ENCODE measurements around the gene RAPH1.

Gene RAPH1

DNA sequence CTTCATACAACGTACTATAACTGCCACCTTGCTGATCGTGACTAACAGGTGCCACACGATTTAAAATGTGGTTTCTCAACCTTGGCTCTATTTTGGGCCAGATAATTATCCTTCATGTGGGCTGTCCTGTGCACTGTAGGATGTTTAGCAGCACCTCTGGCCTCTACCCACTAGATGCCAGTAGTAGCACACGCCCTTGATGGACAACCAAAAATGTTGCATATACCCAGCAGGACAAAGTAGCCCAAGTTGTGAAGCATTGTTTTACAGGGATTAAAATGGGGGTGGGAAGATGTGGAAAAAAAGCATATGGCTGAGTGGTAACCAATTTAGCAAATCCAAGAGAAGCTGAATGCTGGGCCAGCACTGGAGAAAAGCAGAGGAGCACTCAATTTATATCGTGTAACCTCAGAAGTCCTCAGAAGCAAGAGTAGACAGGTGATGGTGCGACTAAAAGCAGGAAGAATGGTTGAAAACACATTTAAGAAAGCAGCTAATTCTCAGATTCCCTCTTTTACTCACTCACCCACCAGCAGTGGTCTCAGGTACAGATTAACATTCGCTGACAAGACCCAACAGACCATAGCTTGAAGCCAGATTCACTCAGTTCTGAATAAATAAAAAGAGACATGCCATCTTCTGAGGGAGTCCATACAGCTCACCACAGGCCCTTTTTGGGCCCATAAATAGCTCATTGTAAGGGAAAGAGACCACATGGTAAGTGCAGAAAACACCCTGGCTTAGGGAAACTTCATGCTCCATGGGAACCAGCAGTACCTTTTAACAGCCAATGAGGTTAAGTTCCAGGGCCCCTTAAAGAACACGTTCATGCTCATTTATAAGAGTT is 50.6 kb downstream of the RAPH1 start:
- peak in 1 of 2 experiments; percentile 27 for DNase-seq

GRCh38 chr2:203480623-203481022 is 54.5 kb downstream of the RAPH1 start:
- no peak for DNase-seq

GRCh38 chr2:203476881-203477280 is 58.2 kb downstream of the RAPH1 start:
- DNase-seq, result no peak

GRCh38 chr2:203471323-203471722 is 63.8 kb downstream of the RAPH1 start:
- no peak for DNase-seq

- no peak for DNase-seq
Observed at GRCh38 chr2:203470371-203470770, 64.7 kb downstream of the RAPH1 start.

- no peak for DNase-seq
Observed at GRCh38 chr2:203469546-203469945, 65.6 kb downstream of the RAPH1 start.

- DNase-seq, result no peak
Observed at GRCh38 chr2:203463266-203463678, 71.8 kb downstream of the RAPH1 start.

- DNase-seq, result no peak
Observed at GRCh38 chr2:203462308-203462707, 72.8 kb downstream of the RAPH1 start.

- DNase-seq, result no peak
Observed at GRCh38 chr2:203461746-203462145, 73.4 kb downstream of the RAPH1 start.

DNA sequence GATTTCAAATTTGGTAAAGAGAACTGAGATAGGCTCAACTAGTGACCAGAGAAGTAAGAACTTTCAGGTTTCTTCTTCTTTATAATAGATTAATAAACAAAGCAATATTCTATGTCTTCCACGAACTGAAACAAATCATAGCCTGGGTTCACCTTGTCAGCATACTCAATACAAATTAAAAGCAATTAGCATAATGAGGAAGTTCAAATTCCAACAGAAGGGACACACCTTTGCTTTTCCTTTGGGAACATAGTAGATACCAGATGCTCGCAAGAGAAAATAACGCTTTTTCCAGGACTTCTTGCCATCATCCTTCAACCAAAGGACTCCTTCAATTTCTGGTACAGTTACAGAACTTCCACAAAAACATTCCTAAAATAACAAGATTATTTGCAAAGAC is 79.9 kb downstream of the RAPH1 start:
- DNase-seq, result no peak

DNA sequence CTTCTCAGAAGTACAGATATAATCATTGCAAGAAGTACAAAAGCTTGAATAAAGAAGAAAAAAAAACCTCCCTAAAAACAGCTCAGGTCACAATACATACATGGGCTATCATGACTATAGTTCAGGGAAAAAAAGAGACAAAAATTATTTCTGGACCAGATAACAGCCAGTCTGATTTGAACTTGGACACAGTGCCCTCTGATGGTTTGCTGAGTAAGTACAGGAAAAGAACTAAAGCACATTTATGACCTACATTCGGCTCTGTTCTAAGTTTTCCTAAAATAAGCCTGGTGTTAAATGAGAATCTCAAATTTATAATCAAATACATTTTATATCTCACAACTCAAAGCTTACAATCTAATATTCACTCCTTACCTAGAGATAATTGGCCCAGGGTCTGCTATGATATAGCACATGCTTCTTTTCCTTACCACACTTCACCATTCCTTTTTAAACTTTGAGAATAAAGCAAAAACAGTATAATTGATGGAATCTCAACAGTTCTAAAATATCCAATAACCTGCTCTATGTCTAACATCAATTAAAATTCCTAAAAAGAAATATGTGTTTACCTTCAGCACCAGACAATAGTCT is 81.1 kb downstream of the RAPH1 start:
- DNase-seq, result peak; percentile 94 to 97

DNA sequence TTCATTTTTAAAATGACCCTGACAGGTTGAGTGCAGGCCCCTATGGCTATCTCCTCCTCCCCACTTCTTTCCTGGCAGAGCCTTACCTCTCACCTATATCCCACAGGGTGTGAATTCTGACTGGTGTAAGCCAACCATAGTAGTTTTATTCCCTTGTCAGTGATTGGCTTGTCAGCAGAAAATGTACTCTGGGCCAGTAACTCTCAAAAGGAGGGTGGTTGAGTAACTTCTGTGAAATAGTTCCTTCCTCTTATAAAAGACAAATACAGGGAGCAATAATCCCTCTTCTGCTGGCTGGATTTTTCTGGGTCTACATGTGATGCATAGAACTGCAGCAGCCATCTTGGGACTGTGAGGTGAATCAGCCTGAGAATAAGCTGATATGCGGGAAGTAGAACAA is 83.4 kb downstream of the RAPH1 start:
- DNase-seq, result peak; percentile 23 to 40

DNA sequence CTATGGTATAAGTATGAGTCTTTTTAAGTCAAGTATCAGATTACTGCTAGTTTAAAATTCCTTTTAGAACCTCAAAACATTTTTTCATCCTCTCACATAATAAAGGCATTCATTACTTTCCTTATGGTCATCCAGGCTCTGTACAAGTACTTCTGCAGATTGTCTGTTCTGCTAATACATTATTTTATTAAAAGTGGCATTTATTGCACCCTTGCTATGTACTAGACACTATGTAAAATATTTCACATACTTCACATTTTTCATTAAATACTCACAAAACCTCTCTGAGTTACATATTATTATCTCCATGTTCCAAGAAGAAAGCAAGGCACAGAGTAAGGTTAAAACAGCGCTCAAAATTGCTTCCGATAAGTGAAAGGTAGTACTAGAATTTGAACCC is 84.1 kb downstream of the RAPH1 start:
- DNase-seq, result no peak

DNA sequence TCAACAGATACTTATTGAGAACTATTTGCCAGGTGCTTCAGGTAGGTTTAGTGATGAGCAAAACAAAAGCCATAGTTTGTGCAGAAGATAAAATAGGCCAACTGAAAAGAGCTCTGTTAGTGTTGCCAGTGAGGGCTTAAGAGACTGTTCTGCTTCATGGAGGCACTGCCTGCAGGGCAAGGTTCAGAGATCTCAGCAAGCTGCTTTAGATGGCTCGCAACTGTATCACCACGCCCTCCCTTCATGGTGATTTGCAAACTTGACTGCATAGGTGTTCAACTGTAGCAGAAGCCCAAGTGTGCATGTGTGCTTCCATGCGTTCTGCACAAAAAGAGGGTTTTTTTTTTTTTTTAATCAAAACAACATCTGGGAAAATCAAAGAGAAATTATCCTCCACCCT is 84.5 kb downstream of the RAPH1 start:
- DNase-seq, result no peak

DNA sequence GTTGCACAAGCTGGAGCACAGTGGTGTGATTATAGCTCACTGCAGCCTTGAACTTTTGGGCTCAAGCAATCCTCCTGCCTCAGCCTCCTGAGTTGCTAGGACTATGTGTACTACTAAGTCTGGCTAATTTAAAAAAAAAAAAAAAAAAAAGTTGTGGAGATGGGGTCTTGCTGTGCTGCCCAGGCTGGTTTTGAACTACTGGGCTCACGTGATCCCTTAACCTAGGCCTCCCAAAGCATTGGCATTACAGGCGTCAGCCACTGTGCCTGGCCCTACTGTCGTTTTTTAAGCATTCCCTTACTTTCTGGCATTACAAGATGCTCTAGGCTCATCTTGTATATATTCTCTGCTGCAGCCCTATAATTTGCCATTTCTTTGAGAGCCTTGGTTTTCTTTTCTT is 88.3 kb downstream of the RAPH1 start:
- DNase-seq, result no peak

- no peak for DNase-seq
Observed at GRCh38 chr2:203446071-203446481, 89.0 kb downstream of the RAPH1 start.

DNA sequence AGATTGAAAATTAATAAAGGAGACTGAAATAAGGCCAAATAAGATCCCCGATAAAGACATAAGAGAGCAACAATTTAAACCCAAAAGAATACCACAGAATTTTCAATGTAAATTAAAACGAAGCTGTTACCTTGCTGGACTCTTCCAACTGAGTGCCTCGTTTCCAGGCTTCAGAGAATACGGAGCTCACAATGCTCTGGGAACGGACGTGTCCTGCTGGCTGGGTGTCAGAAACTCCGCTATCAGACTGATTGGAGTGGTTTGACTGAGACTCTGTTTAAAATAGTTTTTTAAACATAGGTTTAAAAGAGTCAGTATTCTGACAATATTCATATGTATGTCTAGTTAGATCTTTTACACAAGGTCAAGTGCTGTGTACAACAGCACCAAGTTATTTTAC is 90.4 kb downstream of the RAPH1 start:
- no peak for DNase-seq

DNA sequence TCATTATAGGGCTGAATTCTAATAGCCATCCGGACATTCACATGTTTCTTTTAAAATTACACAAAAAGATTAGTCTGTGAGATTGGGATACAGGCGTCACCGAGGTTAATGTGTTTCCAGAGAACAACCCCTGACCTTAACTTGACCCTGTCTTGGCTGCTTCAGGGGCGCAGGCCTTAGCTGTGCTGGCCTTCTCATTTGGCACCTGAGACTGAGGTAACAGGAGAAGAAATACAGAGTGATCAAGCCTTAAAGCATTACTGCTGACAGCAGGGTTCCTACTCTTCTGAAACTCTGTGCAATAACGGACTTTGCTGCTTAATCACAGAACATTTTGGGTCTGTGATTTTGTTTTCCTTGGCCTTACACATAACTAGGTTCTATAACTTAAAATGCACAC is 92.6 kb downstream of the RAPH1 start:
- no peak for DNase-seq

DNA sequence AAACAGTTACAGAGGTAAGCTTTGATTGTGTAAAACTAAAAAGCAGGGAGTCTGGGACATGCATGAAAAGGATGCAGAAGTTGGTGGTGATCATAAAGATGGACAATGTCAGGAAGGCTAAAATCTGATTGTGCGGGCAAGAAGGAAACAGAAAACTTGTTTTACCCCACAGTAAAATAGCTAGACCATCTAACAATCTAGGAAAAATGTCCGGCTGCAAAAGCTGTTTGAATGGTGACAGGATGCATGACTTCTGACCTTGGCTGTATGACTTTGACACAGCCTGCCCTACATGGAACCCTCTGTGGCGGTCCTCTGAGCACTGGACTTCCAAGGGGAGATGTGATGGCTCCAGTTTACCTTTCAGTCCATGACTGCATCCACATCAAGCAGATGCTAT is 93.6 kb downstream of the RAPH1 start:
- no peak for DNase-seq

- DNase-seq, result no peak
Observed at GRCh38 chr2:203440671-203441070, 94.4 kb downstream of the RAPH1 start.

DNA sequence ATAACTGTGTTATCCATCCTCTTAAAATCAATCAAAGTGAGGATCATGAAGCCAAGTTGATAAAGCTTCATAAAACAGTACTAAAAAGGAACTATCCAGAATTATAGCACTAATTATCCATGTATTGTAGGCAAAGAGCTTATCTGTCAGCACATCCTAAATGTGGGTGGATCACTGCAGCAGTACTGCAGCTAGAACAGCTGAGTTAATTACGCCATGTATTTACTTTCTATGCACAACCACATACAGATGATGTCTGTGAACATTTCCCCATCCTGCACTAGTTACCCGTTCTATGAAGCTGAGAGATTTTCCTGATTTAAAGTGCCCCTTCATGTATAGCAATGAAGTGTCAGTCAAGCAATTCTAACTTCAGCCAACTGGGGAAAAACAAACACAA is 96.6 kb downstream of the RAPH1 start:
- DNase-seq, result no peak

GRCh38 chr2:203437511-203437910 is 97.6 kb downstream of the RAPH1 start:
- no peak for DNase-seq

DNA sequence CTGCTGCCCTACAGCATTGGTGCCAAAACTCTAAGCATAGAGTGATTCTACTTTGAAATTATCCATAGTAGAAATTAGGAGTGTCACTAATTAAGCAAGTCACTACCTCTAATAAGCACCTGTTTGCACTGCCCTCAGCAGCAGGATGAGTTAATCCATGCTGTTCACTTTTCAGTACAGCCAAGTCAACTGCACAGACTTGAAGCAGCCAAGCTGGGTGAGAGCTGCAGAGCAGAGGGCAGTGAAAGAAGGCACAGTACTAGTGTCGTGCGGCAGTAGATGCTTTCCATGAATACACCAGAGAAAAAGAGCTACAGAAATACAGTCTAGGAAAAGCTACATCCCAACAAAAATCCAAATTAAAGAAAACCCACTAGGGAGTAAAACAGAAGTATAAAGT is 98.6 kb downstream of the RAPH1 start:
- DNase-seq, result no peak

DNA sequence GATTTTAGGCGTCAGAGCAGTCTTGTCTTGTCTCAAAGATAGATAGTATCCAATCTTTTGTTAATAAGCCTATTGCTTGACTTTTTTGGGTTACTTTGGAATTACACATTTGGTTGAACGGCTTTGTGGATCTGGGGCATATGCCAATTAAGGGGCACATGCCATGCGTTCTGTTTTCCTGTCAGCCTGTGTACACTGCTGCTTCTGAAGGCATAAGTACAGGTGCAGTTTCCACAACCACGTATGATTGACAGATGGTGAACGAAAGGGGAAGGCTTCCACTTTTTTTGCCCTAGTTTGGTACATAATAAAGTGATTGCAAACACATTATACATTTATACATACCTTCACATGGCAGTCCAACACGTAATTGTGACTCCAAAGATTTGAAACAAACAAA is 102.3 kb downstream of the RAPH1 start:
- DNase-seq, result no peak

All from Kasumi-1 (cell line).